KMS-11 (cell line): ENCODE measurements around the gene MT1B.

Experiments
- H2AFZ ChIP-seq: fragments of 200-600 bp; sonication (generic); 2 replicates; pipeline ENCODE4 v1.6.1; 2016; ENCODE audit warnings: antibody characterized with exemption, mixed run types, low read depth
- H3K27ac ChIP-seq: fragments of 200-600 bp; sonication (generic); 2 replicates; pipeline ENCODE4 v1.6.1; 2016; ENCODE audit warnings: mild to moderate bottlenecking, mixed run types
- H3K27me3 ChIP-seq: fragments of 200-600 bp; sonication (generic); 2 replicates; pipeline ENCODE4 v1.6.1; 2017; ENCODE audit warnings: mild to moderate bottlenecking, low read depth, mixed run types, moderate library complexity; ENCODE audit not compliant: insufficient read depth
- H3K36me3 ChIP-seq: fragments of 200-600 bp; sonication (generic); 2 replicates; pipeline ENCODE4 v1.6.1; 2017; ENCODE audit warnings: mild to moderate bottlenecking, mixed run types; ENCODE audit not compliant: insufficient read depth
- H3K4me1 ChIP-seq: fragments of 200-600 bp; sonication (generic); 2 replicates; pipeline ENCODE4 v1.6.1; 2016; ENCODE audit warnings: mild to moderate bottlenecking, low read depth, mixed run types; ENCODE audit not compliant: poor library complexity, severe bottlenecking
- H3K4me2 ChIP-seq: fragments of 200-600 bp; sonication (generic); 2 replicates; pipeline ENCODE4 v1.7.0; 2016; ENCODE audit warnings: mild to moderate bottlenecking, mixed run types
- H3K4me3 ChIP-seq: fragments of 200-600 bp; sonication (generic); IDR thresholded peaks from 2 replicates; pipeline ENCODE4 v1.6.1; 2017; ENCODE audit warnings: low read depth, low read length, mixed read lengths; ENCODE audit not compliant: insufficient read depth
- H3K79me2 ChIP-seq: fragments of 200-600 bp; sonication (generic); 2 replicates; pipeline ENCODE4 v1.6.1; 2016; ENCODE audit warnings: low read depth, mixed run types; ENCODE audit not compliant: insufficient read depth
- H3K9ac ChIP-seq: fragments of 200-600 bp; sonication (generic); 2 replicates; pipeline ENCODE4 v1.6.1; 2016; ENCODE audit warnings: mild to moderate bottlenecking, mixed run types
- H4K20me1 ChIP-seq: fragments of 200-600 bp; sonication (generic); 2 replicates; pipeline ENCODE4 v1.6.1; 2016; ENCODE audit warnings: mild to moderate bottlenecking, mixed run types; ENCODE audit not compliant: insufficient read depth
- CTCF ChIP-seq: fragments of 200-600 bp; sonication (generic); conservative IDR thresholded peaks from 2 replicates; pipeline ENCODE4 v1.6.1; 2017; ENCODE audit warnings: low read depth, mild to moderate bottlenecking, antibody characterized with exemption, low read length, moderate library complexity, mixed read lengths

The MT1B gene

GRCh38 chr16:56615353-56615752, 36.3 kb upstream of the MT1B start:
- no peaks in the 10 kb centered on the region for H4K20me1 ChIP-seq
- H3K36me3 ChIP-seq: no peaks in the 10 kb centered on the region
- peaks cover 5% of the 10 kb centered on the region; the same call in 1 of the 2 replicates for H3K27me3 ChIP-seq
- TF ChIP-seq CTCF: no peak
- H3K9ac ChIP-seq: no peak overlapping the region
- H3K79me2 ChIP-seq: no peaks in the 10 kb centered on the region
- no peaks in the 10 kb centered on the region for H3K4me1 ChIP-seq
- no peak overlapping the region for H2AFZ ChIP-seq
- H3K27ac ChIP-seq: no peak overlapping the region
- no peak overlapping the region for H3K4me3 ChIP-seq
- H3K4me2 ChIP-seq: no peak overlapping the region

- H3K4me1 ChIP-seq: no peaks in the 10 kb centered on the region
- H3K79me2 ChIP-seq: no peaks in the 10 kb centered on the region
- H3K27me3 ChIP-seq: no peaks in the 10 kb centered on the region
- H3K4me2 ChIP-seq: no peak overlapping the region
- H2AFZ ChIP-seq: no peak overlapping the region
- H4K20me1 ChIP-seq: no peaks in the 10 kb centered on the region
- no peak overlapping the region for H3K4me3 ChIP-seq
- H3K27ac ChIP-seq: no peak overlapping the region
- H3K9ac ChIP-seq: no peak overlapping the region
- TF ChIP-seq CTCF: no peak
- H3K36me3 ChIP-seq: no peaks in the 10 kb centered on the region
These were observed 35.0 kb upstream of the MT1B start for GRCh38 chr16:56616608-56617211.

GRCh38 chr16:56617212-56618085, 34.2 kb upstream of the MT1B start:
- TF ChIP-seq CTCF: no peak
- Histone ChIP-seq H3K79me2 (no peaks in the 10 kb centered on the region), H2AFZ (no peak overlapping the region), H3K9ac (no peak overlapping the region), H3K27me3 (no peaks in the 10 kb centered on the region), H3K36me3 (no peaks in the 10 kb centered on the region), H3K27ac (no peak overlapping the region), H3K4me3 (no peak overlapping the region), H3K4me1 (no peaks in the 10 kb centered on the region), H3K4me2 (no peak overlapping the region), H4K20me1 (no peaks in the 10 kb centered on the region)

- H3K79me2 ChIP-seq: no peaks in the 10 kb centered on the region
- no peak overlapping the region for H3K9ac ChIP-seq
- H3K4me1 ChIP-seq: no peaks in the 10 kb centered on the region
- H3K27ac ChIP-seq: no peak overlapping the region
- no peak overlapping the region for H3K4me2 ChIP-seq
- H4K20me1 ChIP-seq: no peaks in the 10 kb centered on the region
- no peaks in the 10 kb centered on the region for H3K36me3 ChIP-seq
- TF ChIP-seq CTCF: no peak
- no peaks in the 10 kb centered on the region for H3K27me3 ChIP-seq
- H3K4me3 ChIP-seq: no peak overlapping the region
- no peak overlapping the region for H2AFZ ChIP-seq
These were observed 33.5 kb upstream of the MT1B start for GRCh38 chr16:56618138-56618537.
